Fibroblast of mammary gland (primary cell): ENCODE data around the gene SEMA4G.
A peak's percentile ranks its signal among the peaks of the same experiment; 100 is the strongest.

Experiments
- DNase-seq: peaks from one replicate; pipeline ENCODE4 v3.0.0-alpha.2; 2010; ENCODE audit warnings: low read depth
- H3K4me3 ChIP-seq: 2 replicates; pipeline ENCODE4 v1.5.1; 2011; ENCODE audit warnings: low read depth, mild to moderate bottlenecking, low read length, moderate library complexity; ENCODE audit not compliant: control insufficient read depth
- TF ChIP-seq, protein P1 (sequence below): conservative IDR thresholded peaks from 2 replicates; pipeline ENCODE4 v1.5.1; 2011; ENCODE audit warnings: low read depth, low read length, inconsistent platforms; ENCODE audit not compliant: control insufficient read depth, insufficient read depth

The SEMA4G gene

DNA sequence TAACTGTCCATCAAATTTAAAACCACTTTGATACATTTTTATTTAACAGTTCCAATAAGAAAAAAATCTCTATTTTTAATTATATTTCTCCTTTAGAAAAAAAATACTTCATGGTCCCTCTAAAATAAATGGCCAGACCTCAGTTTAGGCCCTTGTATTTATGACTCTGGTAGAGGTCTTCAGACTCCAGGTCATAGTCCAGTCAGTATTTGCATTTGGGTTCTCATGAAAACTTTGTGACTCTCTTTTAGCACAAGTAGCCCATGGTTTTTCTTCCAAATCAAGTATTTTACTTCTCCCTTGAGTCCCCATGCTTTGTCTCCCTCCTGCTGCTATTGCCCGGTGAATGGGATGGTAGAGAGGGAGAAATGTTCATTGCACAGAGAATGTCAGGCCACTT lies 5.5 kb upstream of the SEMA4G start:
- TF ChIP-seq, protein P1, sequence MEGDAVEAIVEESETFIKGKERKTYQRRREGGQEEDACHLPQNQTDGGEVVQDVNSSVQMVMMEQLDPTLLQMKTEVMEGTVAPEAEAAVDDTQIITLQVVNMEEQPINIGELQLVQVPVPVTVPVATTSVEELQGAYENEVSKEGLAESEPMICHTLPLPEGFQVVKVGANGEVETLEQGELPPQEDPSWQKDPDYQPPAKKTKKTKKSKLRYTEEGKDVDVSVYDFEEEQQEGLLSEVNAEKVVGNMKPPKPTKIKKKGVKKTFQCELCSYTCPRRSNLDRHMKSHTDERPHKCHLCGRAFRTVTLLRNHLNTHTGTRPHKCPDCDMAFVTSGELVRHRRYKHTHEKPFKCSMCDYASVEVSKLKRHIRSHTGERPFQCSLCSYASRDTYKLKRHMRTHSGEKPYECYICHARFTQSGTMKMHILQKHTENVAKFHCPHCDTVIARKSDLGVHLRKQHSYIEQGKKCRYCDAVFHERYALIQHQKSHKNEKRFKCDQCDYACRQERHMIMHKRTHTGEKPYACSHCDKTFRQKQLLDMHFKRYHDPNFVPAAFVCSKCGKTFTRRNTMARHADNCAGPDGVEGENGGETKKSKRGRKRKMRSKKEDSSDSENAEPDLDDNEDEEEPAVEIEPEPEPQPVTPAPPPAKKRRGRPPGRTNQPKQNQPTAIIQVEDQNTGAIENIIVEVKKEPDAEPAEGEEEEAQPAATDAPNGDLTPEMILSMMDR = no peak
- DNase-seq = no peak
- no peak overlapping the region for H3K4me3 ChIP-seq

DNA sequence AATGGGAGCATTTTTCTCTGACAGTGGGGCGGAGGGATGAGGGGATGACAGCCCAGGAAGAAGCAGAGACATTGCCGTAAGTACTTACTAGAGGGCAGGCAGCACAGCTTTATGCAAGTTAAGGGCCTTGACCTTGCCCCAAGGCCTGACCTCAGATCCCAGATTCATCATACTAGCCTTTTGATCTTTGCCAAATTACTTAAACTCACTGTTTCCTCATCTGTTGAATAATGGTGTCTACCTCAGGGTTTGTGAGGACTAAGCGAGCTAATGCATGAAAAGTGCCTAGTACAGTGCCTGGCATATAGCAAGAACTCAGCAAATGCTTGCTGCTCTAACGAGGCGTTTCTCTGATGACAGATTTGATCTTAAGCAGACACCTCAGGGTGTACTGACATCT lies 3.5 kb upstream of the SEMA4G start:
- TF ChIP-seq, protein P1 = no peak
- no peak for DNase-seq
- H3K4me3 ChIP-seq = no peak overlapping the region

DNA sequence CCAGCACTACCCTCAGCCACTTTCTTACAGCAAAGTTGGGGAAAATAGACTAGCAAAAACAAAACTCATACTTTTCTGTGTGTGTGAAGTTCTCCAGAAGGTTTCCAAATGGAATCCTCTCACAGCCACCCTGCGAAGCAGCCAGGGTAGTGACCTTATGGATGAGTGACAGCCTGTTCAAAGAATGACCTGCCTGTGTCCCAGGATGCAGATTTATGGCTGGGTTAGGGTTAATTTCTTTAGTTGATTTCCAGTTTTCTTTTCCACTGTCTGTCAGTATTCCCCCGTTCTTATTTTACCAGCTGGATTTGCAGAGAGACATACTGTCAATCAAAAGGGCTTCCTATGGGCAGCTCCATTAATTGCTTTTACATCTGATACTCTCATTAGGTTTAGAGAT lies 2.4 kb upstream of the SEMA4G start:
- TF ChIP-seq, protein P1 = no peak
- H3K4me3 ChIP-seq = no peak overlapping the region
- DNase-seq = no peak

DNA sequence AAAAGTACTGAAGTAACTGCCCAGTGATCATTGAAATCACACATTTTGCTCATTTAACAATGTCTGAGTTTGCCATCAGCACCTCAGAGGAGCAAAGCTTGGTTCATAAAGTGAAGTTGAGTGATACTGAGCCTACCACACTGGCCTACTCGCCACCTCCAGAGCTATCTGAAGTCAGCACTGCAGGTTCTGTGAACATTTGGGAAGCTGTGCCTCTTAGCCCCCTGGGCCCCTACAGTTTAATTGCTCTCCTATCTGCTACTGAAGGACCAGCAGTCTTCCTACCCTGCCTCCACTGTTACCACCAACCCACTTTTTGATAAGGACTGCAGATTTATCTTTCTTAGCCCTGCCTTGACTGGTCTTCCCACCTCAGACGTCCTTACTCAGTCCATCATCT lies 2.0 kb upstream of the SEMA4G start:
- TF ChIP-seq, protein P1 = no peak
- no peak overlapping the region for H3K4me3 ChIP-seq

DNA sequence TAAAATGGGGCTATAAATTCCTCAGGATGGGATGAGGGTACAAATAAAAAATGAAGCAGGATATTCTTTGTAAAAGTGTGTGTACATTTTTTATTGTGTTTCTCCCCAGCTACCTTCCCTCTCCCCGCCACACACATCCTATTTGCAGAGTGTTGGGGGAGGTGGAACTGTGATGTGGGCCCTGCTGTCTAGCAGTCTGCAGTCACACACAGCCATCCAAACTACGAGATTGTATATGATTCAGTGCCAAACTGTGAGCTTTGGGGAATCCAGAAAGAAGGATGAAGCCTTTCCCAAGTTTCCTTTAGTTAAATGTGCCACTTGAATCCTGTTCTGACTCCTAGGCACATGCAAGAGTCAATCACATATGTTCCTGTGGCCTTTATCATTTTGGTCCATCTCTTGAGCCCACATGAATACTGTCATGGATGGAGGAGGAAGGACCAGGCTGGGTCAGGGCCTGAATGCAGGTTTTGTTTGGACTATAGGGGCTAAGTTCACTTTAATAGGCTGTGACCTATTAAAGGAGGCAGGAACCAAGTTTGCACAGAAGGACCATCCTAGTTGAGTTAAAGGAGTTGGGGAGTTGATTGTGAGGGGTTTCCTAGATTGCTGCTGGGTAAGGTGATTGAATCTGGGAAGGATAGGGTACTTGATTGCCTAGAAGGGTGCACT lies 1.1 kb upstream of the SEMA4G start:
- no peak for DNase-seq
- TF ChIP-seq, protein P1 = no peak
- no peak overlapping the region for H3K4me3 ChIP-seq

More for the DNA sequence above, 2.0 kb upstream of the SEMA4G start:
- no peak for DNase-seq

DNA sequence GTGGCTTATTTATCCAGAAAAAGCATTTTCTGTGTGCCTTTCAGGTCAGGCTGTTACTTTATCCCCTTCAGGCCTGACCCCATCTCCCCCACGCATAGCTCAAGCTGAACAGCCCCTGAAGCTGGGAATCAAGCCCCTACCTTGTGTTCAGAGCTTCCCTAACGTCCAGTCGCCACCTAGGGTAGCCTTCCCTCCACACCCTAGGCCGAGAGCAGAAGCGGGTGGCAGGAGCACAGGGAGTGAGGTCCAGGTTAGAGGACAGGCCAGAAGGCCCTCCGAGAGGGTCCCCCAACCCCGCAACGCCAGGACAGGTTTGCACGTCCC lies 479 bp upstream of the SEMA4G start:
- TF ChIP-seq, protein P1 = no peak
- H3K4me3 ChIP-seq = peak overlapping the region; percentile 52
- no peak for DNase-seq

DNA sequence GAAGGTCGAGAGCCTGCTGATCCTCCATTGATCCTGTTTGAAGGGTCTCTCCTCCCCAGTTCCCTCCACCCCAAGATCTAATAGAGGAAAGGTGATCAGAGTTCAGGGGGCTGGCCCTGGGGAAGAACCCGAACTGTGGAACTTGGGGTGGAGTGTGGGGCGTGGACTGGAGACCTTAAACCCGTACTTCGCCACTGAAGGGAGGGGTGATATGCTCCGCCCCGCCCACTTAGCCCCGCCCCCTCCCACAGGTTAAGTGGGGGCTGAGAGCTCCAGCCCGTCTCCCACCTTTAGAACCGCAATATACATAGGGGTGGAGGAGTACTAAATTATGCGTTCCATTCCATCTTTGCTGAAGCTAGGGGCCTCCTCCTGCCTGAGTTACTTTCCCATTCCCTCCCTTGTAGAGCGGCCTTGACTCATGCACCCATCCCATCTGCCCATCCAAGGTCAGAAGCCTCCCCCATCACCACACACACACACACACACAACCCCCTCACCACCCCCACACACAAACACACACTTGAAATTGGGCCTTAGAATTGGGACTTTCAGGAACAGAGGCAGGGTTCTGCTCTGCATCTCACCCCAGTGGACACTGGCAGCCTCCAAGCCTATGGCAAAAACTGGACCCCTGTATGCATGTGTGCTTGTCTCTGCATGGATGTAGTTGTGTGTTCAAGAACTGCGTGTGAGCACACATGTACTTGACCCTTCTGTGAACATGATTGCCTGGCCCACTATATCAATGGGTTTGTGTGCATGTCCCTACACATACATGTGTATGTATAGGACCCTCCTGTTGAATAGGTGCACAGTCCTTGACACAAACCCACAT lies 991 bp downstream of the SEMA4G start:
- DNase-seq = no peak
- peak overlapping the region; percentile 52 for H3K4me3 ChIP-seq
- TF ChIP-seq, protein P1 = no peak
